Left renal cortex interstitium (tissue), 4 donors: ENCODE results near the gene NACAD. TPM values are rescaled to one million over a fixed set of nuclear protein-coding genes. Genes with fewer than 3 reads are reported as not detected.
"Not testable (repeated sequence)": the region's sequence is repeated elsewhere in the genome, so short reads cannot be mapped to it uniquely, and the experiment has no call there.

Source experiments
- DNase-seq, 4 donors: peaks; one replicate each; pipeline ENCODE4 v3.0.0-alpha.2; 2013; ENCODE audit warnings: low read depth in 4 of 4, low spot score in 2 of 4, missing footprints in 1 of 4
- polyA plus RNA-seq, 4 donors: library from polyadenylated mRNA; unstranded; fragments of 120-200 nt; gene quantifications; one replicate each; pipeline ENCODE4 v1.2.1, GENCODE V29; 2013; ENCODE audit not compliant: insufficient read length in 4 of 4

NACAD gene
- polyA plus RNA-seq, 4 donors, result 9.6 to 12.3 (median 9.7) TPM

DNA sequence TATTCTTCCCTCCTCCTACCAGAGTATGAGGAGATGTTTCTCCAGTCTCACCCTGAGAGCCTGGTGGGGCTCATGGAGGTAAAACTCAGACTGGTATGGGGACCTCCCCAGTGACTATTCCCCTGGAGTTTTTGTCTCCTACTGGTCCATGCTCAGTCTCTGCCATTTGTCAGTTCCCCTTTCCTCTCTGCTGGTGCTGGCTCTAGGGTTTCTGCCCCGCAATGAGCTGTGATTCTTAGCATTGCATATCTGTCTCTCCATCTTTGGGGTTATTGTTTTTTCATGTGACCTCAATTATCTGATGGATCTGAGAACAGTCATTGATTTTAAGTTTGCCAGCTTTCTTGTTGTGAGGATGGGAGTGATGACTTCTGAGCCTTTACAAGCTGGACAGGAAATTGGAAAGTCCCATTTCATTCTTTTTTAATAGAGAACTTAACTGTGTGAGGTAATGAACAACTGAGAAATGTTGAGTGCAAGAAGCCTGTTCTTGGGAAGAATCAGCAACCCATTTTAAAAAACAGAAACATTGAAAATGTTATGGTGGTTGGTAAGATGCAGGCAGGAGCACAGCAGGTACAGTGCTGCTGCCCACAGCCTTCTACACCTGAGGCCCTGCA, 26.9 kb downstream of the NACAD start:
- DNase-seq, result no peak

DNA sequence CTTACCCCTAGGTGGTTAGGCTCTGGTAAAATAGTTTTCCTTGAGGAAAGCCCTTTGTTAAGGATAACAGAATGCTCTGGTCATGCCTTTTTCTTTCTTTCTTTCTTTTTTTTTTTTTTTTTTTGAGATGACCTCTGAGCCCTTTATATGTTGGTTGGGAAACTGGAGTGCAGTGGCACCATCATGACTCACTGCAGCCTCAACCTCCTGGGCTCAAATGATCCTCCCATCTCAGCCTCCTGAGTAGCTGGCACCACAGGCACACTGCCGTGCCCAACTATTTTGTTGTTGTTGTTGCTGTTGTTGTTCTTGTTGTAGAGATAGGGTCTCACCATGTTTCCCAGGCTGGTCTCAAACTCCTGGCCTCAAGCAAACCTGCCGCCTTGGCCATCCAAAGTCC, 27.4 kb downstream of the NACAD start:
- DNase-seq, result no peak

DNA sequence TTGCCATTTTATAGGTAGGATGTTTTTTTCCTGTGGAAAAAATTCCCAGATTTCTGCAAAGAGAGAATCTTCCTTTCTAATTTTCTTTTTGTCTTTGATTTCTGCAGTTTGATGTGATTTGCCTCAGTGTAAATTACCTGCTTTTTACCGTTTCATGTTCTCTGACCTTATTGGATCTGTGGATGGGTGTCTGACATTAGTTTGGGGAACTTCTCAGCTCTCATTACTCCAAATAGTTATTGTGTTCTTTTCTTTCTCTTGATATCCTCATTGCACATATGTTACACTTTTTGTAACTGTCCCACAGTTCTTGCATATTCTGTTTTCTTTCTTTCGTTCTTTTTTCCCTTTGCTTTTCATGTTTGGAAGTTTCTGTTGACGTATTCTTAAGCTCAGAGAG, 28.5 kb downstream of the NACAD start:
- no peak for DNase-seq

DNA sequence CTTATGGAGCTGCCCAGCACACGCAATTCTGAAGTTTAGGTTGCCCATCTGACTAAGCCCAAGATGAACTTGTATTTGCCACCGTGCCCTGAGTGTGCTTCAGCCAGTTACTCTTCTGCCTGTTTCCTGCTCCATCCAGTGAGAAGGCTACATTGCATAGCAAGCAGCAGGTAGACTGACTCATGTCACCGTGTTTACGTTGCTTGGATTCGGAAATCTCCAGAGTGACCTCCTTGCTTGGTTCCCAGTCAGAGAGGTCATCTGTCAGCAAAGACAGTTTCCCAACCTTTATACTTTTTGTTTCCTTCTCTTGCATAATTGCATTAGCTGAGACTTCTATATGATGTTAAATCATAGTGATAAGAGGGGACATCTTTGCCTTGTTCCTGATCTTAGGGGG, 30.9 kb downstream of the NACAD start:
- DNase-seq, result no peak

DNA sequence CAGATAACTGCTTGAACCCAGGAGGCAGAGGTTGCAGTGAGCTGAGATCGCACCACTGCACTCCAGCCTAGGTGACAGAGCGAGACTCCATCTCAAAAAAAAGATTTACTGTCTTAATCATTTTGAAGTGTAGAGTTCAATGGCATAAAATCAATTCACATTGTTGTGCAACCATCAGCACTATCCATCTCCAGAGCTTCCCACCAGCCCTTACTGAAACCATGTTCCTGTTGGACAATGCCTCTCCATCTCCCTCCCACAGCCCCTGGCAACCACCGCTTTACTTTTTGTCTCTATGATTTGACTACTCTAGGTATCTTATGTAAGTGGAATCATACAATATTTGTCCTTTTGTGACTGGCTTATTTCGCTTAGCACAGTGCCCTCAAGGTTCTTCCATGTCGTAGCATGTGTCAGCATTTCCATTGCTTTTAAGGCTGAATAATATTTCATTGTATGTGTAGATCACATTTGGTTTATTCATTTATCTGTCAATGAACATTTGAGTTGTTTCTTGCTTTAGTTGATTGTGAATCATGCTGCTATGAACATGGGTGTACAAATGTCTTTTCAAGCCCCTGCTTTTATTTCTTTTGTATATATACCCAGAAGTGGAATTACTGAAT, 33.1 kb downstream of the NACAD start:
- no peak for DNase-seq

DNA sequence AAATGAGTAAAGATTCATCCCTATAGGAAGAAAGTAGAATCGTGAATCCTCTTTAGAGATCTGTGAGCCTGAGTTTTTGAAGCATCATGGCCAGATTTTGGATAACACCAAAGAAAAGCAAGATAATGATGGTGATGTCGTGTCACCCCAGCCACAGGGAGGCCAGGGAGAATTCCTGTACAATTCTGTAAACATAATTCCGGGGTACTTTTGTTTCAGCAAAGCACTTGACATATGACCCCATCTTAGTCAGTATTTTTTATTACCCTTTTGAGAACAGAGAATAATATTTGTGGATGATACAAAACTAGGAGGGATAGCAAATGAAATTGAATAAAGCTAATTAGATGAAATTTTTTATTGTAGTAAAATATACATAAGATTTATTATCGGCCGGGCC, 33.8 kb downstream of the NACAD start:
- no peak for DNase-seq

DNA sequence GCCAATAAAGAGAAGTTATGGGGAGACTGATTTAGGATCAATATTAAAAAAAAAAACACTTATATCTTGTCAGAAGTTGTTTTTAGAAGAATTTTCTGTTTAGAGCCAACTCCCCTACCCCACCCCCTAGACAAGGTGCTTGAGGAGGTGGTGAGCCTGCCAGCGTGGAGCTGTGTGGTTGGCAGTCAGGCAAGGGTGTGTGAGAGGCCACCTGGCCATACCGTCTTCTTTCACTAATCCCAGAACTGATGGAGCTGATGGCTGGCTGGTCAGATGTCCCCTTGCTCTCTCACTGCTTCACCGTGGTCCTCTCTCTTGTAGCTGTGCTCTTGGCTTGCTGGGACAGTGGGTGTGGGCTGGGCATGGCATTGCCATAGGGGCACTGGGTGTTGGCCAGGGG, 34.3 kb downstream of the NACAD start:
- DNase-seq, result no peak

DNA sequence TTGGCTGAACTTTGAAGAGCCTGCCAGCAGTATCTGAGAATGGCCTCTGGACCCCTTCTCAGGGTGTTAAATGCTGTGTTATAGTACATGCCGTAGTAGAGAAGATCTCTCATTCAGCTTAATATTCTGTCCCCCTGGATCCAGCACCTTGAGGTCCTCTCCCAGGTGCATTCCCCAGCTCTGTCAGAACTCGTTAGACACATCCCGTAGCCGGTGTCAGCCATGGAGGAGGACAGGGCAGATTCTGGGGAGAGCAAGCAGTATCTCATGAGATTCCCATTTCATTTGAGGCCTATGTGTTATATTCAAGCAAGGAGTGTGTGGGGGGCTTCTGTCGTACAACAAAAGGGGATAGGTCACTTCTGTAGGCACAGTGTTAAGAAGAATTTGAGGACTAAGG, 34.8 kb downstream of the NACAD start:
- DNase-seq, result no peak

DNA sequence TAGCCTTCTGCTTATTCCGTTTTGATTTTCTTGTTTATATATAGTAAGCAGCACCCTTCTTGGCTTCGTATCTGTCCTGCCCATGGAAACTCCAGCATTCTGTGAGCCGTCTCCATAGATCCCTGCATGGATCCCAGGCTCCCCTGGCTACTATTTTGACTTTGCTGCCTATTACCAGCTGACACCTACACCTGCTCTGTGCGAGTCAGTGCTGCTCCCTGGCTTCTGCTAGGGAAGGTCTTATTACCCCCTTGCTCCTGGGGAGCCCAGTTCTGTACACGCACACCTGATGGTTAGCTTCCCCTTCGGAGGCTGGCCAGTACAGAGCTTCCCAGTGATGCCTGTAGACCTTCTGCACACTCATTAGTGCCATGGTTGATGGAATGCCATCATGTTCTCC, 35.4 kb downstream of the NACAD start:
- no peak for DNase-seq

DNA sequence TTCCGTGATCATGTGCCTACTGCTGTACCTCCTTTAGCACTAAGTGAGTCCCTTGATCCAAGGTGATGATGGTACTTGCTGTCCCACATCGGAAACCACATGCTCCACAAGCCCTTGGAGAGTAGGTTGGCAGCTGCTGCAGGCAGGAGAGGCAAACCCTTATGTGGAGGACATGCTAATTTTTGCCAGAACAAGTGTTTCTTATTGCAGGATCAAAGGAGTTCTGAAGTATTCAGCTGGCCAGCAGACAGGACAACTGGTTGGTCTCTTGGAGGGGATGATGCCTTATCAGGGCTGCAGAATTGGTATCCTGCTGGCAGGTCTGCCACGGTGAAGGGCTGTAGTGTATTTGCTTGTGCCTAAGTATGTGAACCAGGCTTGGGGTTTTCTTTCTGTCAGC, 36.8 kb downstream of the NACAD start:
- DNase-seq, result no peak

DNA sequence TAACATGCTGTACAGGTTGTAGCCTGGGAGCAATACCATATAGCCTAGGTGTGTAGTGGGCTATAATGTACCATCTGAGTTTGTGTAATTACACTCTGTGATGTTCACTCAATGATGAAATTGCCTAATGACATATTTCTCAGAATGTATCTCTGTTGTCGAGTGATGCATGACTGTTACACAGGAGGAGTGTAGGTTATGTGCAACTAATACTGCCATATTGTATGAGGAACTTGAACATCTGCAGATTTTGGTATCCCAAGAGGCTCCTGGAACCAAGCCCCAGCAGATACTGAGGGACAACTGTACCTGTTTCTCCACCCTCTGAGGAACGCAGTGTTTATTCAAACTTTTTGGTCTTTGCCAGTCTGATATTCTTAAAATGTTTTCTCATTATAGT, 38.6 kb downstream of the NACAD start:
- no peak for DNase-seq

DNA sequence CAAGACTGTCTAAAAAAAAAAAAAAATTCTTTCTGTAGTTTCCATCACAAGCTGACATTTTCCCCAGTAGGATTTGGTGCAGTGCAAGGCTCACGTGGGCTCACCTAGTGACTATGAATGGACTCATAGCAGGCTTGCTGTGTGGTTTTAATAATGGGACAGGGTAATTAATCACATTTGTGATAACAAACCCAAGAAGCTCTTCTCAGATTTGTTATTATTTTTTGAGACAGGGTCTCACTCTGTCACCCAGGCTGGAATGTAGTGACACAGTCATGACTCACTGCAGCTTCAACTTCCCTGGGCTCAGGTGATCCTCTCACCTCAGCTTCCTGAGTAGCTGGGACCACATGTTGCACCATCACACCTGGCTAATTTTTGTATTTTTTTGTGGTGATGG, 40.0 kb downstream of the NACAD start:
- no peak for DNase-seq

DNA sequence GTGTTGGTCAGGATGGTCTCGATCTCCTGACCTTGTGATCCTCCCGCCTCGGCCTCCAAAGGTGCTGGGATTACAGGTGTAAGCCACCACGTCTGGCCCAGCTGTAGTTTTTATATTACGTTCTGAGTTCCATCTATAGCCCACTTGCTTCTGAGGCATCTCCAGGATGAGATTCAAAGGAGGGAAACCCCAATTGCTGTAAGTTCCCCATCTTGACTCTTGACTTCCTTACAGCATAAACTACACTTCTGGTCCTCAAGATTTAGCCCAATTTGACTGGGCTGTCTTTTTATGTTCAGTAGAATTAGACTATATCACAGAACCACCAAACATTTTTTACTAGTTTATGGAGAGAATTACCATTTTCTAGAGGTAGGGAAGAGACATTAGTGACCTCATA, 44.4 kb downstream of the NACAD start:
- no peak for DNase-seq

DNA sequence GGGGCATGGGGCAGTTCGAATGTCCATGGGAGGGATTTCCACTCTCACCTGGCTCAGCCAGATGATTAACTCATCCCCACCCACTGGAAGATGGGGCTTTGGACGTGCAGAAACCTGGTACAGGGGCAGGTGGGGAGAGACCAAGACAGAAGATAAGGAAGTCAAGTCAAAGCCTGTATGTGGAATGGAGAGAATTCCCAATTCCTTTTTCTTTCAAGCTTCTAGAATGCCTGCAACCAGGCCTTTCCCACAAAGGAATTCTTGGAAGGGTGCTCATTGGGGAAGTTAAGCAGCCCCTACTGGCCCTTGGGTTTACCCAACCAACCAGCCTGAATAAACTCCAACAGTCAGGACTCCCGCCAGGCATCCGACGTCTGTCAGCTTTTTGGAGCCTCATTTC, 49.7 kb downstream of the NACAD start:
- DNase-seq, result no peak

DNA sequence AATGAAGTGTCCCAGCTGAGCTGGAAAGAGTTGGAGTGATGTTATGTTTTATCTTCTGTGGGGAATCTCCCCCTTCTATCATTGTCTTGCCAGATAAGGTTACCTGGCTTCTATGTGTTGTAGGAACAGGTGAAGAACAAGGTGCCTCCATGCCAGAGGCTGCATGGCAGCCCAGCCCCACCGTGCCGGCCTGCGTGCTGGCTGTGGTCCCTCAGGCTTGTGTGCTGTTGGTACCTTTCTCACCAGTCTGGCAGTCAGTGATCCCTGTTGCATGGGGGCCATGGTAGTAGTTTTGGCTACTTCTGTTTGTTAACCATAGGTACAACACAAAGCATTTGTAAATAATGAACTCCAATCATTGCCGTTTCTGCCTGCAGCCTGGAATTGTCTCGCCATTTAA, 50.9 kb downstream of the NACAD start:
- no peak for DNase-seq

DNA sequence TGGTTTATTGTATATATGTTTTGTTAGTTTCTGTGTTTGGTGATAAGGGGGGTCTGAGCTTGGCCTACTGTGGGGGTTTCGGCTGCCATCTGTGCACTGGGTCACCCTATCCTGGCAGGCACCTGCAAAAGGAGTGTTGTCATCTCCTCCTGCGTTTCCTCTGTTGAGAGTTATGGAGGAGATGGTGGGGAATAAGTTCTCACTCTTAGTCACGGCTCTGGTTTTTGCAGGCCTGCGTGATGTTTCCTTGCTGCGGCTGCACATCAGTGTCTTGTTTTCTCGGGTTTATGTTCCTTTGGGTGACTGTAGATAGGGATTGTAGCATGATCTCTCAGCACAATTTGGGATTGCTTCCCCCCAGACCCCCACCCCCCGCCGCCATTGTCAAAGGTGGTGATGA, 52.0 kb downstream of the NACAD start:
- DNase-seq, result no peak

DNA sequence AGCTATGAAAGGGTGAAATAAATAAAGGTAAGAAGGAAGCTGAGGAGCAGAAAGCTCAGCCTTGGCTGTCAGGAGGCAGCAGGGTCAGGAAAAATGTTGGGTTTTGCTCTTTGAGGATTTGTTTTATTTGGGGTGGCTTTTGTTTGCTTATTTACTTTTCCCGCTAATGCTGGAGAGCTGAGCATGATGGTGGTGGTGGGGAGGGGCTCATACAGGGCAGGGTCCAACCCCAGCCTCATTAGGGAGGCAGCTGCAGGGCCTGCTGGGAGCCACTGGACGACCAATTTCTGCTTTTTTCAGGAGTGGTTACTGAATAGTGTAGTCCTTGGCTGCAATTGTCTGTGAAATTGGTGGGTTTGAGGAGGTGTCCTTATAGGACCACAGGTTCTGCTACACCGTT, 52.5 kb downstream of the NACAD start:
- no peak for DNase-seq

DNA sequence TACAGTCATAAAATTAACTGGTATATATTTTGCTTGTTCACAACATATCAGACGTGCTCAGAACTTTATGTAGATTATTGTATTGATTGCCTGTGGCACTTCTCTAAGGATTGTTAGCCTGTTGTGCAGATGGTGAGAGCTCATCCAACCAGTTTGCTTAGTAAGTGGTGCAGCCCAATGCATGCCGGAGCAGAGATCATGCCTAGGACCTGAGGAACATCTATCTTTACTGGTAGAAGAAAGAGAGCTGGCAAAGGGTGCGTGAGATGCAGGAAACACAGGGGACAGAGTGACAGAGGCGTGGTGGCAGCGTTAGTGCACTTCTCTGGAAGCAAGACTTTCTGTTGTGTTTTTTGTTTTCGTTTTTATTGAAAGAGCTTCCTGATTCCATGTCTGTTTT, 52.9 kb downstream of the NACAD start:
- DNase-seq, result no peak

DNA sequence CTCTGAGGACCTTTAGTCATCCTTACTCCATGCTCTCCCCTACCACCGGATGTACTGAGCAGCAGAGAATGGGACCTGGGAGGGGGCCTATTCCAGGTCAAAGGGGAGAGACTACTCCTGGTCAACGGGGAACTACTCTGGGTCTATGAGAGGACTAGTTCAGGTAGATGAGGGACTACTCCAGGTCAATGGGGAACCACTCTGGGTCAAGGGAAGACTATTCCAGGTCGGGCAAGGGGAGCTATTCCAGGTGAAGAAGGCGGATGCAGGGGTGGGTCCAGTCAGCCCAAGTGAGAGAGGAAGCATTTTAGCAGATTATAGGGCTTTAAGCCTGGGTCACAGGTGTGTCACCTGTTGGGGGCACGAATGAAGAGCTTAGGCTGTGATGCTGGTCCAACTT, 53.4 kb downstream of the NACAD start:
- DNase-seq, result no peak

DNA sequence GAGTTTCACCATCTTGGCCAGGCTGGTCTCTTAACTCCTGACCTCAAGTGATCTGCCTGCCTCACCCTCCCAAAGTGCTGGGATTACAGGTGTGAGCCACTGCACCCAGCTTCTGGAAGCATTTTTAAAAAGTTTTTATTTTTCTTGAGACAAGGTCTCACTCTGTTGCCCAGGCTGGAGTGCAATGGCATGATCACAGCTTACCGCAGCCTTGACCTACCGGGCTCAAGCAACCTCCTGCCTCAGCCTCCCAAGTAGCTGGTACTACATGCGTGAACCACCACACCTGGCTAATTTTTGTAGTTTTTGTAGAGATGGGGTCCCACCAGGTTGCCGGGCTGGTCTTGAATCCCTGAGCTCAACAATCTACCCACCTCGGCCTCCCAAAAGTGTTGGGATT, 54.1 kb downstream of the NACAD start:
- DNase-seq, result not testable (repeated sequence)

DNA sequence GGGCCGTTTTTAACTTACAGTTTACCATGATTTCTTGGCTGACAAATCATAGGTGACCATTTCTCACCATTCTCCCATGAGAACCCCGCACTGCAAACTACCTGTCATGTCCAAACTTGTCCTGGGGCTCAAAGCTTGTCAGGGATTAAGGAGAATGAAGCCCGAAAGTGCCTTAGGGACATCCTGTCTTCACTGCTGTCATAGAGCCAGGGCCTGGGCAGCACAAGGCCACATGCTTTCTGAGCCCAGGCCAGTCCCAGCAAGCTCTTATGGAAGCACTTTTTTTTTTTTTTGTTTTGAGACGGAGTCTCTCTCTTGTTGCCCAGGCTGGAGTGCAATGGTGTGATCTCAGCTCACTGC, 54.9 kb downstream of the NACAD start:
- no peak for DNase-seq

DNA sequence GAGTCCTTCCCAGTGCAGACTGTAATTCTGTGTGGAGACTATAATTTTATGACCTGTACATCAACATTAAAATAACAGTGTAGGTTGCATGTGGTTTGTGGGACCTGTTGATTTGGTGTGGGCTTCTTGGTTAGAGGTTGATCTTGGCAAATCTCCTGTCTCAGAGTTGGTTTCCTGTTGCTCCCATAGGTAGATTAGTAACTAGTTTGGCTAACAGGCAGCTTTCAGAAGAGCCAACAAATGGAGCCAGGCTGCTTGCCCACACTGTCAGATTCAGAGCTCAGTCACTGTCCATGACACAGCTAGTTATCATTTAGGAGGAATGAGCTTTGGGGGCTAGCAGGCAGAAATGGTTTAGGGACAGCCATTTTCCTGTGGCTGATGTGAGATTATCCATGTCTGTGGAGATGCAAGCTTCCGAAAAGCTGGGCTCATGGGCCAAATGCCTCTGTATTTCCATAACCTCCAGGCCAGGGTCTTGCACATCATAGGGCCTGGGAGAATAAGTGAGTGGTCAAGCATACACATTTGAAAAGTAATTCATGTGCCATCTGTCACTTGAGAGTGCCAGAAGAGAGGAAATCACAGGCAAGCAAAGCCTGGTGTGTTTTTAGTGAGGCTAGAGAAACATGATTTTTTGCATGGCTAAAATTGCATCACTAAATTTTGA, 55.4 kb downstream of the NACAD start:
- no peak for DNase-seq

DNA sequence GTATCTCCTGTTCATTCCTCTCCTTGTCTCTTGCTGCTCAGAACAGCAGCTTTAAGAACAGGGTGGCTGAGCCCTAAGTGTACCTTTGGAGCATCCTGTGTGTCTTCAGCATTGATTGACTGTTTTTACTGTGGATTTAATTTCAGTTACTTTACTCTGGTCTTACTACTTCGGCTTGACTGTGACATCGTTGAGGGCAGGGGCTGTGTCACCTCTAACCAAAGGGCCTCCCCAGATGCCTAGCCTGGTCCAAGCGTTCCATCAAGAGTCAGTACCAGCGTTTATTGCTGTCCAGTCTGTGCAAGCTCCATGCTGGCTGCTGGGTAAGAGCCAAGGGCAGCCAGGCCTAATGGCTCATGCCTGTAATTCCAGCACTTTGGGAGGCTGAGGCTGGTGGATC, 56.3 kb downstream of the NACAD start:
- DNase-seq, result no peak
